Sciatic nerve (tissue), 2 donors: ENCODE data around the gene ZSCAN10. TPM values are rescaled to one million over a fixed set of nuclear protein-coding genes. Genes with fewer than 3 reads are reported as not detected.

Experiments used
- ATAC-seq: fragments of 200-7000 bp; cut with Tn5 transposase; one replicate; pipeline ENCODE4 v1.9.1; 2020; ENCODE audit warnings: mild to moderate bottlenecking, moderate library complexity
- DNase-seq: peaks from one replicate; pipeline ENCODE4 v3.0.0-alpha.2; 2020; ENCODE audit warnings: low spot score
- intact Hi-C: fragments of 100-400 bp; cut with DNase I; formaldehyde crosslinking; loops from one replicate; pipeline ENCODE4 v1.14.2; 2022
- total RNA-seq: library from RNA; stranded (reverse); fragmentation: NEBNext Ultra II Directional; extraction: Animal tissue kit (Norgen Biotek cat#: 25700); gene quantifications from one replicate; pipeline ENCODE4 v1.2.1, GENCODE V29; 2021
- donor health status: DM: no; HTN: no; CAD: no.
- donor health status: DM: no; HTN: no; CAD: no.

ZSCAN10 gene
- total RNA-seq, 1 donor from 2014 or later, result not detected

GRCh38 chr16:3135126-3135715 lies 36.1 kb upstream of the ZSCAN10 start:
- intact Hi-C loops, result no loop called here
- DNase-seq (no peak), ATAC-seq (no peak)

DNA sequence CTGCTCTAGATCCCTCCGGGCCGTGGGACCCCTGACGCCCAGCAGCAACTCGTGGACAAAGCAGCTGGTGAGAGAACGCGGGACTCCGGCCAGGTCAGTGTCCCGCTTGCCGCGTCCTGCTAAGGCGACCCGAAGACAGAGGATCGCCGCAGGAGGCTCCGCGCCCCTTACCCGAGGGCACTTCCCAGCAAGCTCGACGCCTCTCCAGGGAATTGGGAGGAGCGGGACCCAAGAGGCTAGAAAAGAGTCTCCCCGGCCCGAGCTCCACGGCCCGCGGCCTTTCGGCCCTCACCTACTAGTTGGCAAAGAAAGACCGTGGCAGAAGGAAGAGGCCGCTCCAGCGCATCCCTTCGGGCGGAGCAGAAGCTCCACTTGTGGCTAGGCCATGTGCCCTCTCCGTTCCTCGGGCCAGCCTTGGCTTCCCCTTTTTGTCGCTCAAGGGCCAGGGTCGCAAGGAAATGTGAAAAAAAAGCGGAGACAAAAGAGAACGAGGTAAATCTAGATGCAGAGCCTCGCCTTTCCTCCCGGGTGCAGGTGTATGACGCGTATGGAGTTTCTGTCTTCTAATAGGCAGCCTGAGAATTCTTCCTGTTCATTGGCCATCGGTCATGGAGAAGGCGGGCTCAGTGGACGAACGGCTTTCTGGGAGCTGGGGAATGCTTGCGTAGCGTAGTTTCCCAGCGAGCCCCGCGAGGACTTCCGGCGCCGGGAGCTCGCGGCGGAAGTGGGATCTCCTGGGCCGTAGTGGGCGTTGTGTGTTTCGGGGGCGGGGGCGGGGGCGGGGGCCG lies 35.4 kb upstream of the ZSCAN10 start, which contains the start of gene ZNF213:
TSS of gene ZNF213 (plus strand) at position 692 of the 788 bp plus-strand sequence. CDS start 2,252 bp downstream, outside the sequence.
- DNase-seq, result peak; percentile 95
- ATAC-seq, result peak; percentile 98
- intact Hi-C loops, result no loop called here

- intact Hi-C loops, result no loop called here
- DNase-seq (no peak), ATAC-seq (no peak)
These were observed 34.8 kb upstream of the ZSCAN10 start for GRCh38 chr16:3133844-3134243.

- intact Hi-C loops, result no loop called here
- DNase-seq (no peak), ATAC-seq (no peak)
These were observed 32.8 kb upstream of the ZSCAN10 start for GRCh38 chr16:3131755-3132377.

- ATAC-seq (peak; percentile 77), DNase-seq (peak; percentile 77)
- intact Hi-C loops, result no loop called here
These were observed 30.3 kb upstream of the ZSCAN10 start for GRCh38 chr16:3129137-3130131.

DNA sequence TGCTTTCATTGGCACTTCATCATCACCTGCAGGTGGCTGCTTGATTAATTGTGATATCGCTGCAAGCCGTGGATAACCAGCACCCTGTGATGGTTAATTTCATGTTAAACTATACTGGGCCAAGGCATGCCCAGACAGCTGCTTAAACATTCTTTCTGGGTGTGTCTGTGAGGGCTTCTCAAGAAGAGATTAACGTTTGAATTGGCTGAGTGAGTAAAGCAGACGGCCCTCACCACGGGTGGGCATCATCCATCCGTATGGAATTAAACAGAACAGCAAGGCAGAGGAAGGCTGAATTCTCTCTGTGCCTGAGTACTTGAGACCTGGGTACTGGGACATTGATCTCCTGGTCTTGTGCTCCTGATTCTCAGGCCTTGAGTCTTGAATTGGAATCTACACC lies 28.7 kb upstream of the ZSCAN10 start:
- no peak for DNase-seq
- ATAC-seq, result no peak
- intact Hi-C loops, result no loop called here

GRCh38 chr16:3123986-3124886 lies 25.1 kb upstream of the ZSCAN10 start:
- intact Hi-C loops, result no loop called here
- DNase-seq (peak; percentile 98), ATAC-seq (peak; percentile 99)

DNA sequence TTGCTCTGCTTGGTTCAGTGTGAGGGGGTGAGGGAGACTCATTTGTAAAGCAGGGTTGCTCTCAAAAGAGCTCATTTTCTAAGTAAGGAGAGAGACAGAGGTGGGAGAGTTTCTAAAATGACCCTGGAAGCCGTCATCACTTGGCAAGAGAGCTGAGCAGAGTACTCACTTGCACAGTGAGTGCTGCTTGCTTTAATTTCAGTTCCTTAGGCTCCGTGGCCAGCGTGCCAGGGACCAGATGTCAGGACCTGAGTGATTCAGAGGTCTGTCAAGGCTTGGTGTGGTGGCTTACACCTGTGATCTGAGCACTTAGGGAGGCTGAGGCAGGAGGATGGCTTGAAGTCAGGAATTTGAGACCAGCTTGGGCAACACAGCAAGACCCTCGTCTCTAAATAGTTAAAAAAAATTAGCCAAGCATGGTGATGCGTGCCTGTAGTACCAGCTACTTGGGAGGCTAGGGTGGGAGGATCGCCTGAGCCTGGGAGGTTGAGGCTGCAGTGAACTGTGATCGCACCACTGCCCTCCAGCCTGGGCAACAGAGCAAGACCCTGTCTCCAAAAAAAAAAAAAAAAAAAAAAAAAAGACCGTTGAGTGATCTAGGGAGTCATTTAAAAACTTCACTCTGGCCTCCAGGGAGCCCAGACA lies 24.0 kb upstream of the ZSCAN10 start:
- intact Hi-C loops, result no loop called here
- ATAC-seq, result no peak
- DNase-seq, result no peak

DNA sequence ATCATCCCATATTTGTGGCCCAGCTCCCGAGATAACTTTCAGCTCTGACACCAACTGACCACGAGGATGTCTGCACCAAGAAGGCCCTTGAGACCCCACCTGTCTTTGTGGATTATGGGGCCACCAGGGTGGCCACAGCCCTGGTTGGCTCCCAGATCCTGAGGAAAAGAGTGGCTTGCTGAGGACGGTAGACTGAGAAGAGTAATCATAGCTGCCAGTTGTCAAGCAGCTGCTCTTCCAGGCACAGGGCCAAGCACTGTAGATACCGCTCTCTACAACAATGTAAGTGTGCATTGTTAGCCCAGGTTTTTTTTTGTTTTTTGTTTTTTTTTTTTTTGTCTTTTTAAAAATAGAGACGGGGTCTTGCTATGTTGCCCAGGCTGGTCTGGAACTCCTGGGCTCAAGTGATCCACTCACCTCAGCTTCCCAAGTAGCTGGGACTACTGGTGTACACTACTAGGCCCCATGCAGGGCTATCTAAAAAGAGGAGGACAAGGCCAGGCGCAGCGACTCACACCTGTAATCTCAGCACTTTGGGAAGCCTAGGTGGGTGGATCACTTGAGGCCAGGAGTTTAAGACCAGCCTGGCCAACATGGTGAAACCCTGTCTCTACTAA lies 22.9 kb upstream of the ZSCAN10 start:
- intact Hi-C loops, result no loop called here
- ATAC-seq, result no peak
- no peak for DNase-seq

- intact Hi-C loops, result no loop called here
- DNase-seq (no peak), ATAC-seq (no peak)
These were observed 21.3 kb upstream of the ZSCAN10 start for GRCh38 chr16:3120435-3120834.

- intact Hi-C loops, result loop anchor here (10.0 kb wide), 1 partner anchor 65 kb away; no protein-coding TSS in a partner anchor
- ATAC-seq (no peak), DNase-seq (no peak)
These were observed 20.8 kb upstream of the ZSCAN10 start for GRCh38 chr16:3119701-3120408.

GRCh38 chr16:3119286-3119685 lies 20.2 kb upstream of the ZSCAN10 start:
- ATAC-seq (no peak), DNase-seq (no peak)
- intact Hi-C loops, result loop anchor here (10.0 kb wide), 1 partner anchor 64 kb away; no protein-coding TSS in a partner anchor

DNA sequence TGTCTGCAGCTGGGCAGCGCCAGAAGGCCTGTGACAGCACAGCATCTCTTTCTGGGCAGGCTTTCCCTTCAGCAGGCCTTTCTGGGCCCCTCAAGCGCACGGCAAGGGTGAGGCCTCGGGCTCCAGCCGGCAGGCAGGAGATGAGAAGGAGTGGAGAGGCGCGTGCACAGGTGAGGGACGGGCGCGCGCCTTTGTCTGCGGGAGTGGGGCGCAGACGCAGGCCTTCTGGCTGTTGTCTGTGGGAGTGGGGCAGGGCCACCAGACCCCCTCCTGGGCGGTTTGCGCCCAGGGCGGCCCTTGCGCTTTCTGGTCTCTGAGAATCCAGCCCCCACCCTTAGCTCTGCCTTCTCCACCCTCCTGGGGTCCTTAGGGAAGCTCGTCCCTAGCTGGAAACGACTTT lies 19.8 kb upstream of the ZSCAN10 start:
- intact Hi-C loops, result loop anchor here (10.0 kb wide), 1 partner anchor 64 kb away; no protein-coding TSS in a partner anchor
- no peak for DNase-seq
- no peak for ATAC-seq

- intact Hi-C loops, result loop anchor here (10.0 kb wide), 1 partner anchor 63 kb away; no protein-coding TSS in a partner anchor
- ATAC-seq, result no peak
- no peak for DNase-seq
These were observed 19.2 kb upstream of the ZSCAN10 start for GRCh38 chr16:3118204-3118790.

GRCh38 chr16:3115561-3115960 lies 16.5 kb upstream of the ZSCAN10 start:
- intact Hi-C loops, result loop anchor here (10.0 kb wide), 1 partner anchor 61 kb away; no protein-coding TSS in a partner anchor
- no peak for DNase-seq
- ATAC-seq, result no peak

- ATAC-seq, result no peak
- no peak for DNase-seq
- intact Hi-C loops, result loop anchor here (10.0 kb wide), 1 partner anchor 60 kb away; no protein-coding TSS in a partner anchor
These were observed 15.9 kb upstream of the ZSCAN10 start for GRCh38 chr16:3115003-3115402.
